ENCODE results near the gene PPIE.

Gene PPIE

GRCh38 chr1:39720094-39720999 lies 18.3 kb upstream of the PPIE start:
- no peak overlapping the region for H3K4me3 ChIP-seq (ENCODE audit: low read depth, low read length)
- TF ChIP-seq, protein P1, sequence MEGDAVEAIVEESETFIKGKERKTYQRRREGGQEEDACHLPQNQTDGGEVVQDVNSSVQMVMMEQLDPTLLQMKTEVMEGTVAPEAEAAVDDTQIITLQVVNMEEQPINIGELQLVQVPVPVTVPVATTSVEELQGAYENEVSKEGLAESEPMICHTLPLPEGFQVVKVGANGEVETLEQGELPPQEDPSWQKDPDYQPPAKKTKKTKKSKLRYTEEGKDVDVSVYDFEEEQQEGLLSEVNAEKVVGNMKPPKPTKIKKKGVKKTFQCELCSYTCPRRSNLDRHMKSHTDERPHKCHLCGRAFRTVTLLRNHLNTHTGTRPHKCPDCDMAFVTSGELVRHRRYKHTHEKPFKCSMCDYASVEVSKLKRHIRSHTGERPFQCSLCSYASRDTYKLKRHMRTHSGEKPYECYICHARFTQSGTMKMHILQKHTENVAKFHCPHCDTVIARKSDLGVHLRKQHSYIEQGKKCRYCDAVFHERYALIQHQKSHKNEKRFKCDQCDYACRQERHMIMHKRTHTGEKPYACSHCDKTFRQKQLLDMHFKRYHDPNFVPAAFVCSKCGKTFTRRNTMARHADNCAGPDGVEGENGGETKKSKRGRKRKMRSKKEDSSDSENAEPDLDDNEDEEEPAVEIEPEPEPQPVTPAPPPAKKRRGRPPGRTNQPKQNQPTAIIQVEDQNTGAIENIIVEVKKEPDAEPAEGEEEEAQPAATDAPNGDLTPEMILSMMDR (IDR thresholded peaks at IDR 0.05; ENCODE audit: low read depth, low read length, missing control alignments), result peak; percentile 26
- peak; percentile 40 for DNase-seq (ENCODE audit: low read depth)

- DNase-seq (ENCODE audit: low read depth), result no peak
- TF ChIP-seq, protein P1 (IDR thresholded peaks at IDR 0.05; ENCODE audit: low read depth, low read length, missing control alignments), result no peak
These were observed 17.0 kb upstream of the PPIE start for GRCh38 chr1:39721664-39722063.

GRCh38 chr1:39722495-39722894 lies 16.2 kb upstream of the PPIE start:
- H3K4me3 ChIP-seq (ENCODE audit: low read depth, low read length), result no peak overlapping the region
- no peak for DNase-seq (ENCODE audit: low read depth)
- TF ChIP-seq, protein P1 (IDR thresholded peaks at IDR 0.05; ENCODE audit: low read depth, low read length, missing control alignments), result no peak

More at GRCh38 chr1:39721664-39722063, 17.0 kb upstream of the PPIE start:
- H3K4me3 ChIP-seq (ENCODE audit: low read depth, low read length), result no peak overlapping the region

- no peak for DNase-seq (ENCODE audit: low read depth)
- TF ChIP-seq, protein P1 (IDR thresholded peaks at IDR 0.05; ENCODE audit: low read depth, low read length, missing control alignments), result no peak
- no peak overlapping the region for H3K4me3 ChIP-seq (ENCODE audit: low read depth, low read length)
These were observed 12.1 kb upstream of the PPIE start for GRCh38 chr1:39726600-39726999.

DNA sequence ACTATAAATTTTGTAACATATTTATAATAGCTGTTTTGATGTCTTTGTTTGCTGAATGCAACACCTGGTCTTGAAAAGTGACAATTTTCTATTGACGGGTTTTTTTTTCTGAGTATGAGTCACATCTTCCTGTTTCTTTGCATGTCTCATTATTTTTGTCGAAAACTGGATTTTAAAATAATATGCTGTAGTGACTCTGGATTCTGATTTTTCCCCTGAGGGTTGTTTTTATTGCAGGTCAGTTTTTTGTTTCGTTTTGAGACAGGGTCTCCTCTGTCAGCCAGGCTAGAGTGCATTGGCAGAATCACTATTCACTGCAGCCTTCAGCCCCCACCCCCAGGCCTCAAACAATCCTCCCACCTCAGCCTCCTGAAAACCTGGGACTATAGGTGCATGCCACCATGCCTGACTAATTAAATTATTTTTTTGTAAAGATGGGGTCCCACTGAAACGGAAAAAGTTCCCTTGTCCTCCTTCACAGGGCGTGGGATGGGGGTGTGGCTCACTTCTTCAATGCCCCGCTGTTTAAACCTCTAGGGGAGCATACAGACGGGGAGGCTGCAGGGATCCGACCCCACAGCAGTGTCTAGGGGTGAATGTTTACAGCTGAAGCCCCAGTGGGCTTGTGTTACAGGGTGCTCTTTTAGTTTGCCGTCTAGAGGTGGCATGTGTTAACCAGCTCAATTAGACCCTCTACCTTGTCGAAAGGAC lies 11.3 kb upstream of the PPIE start:
- no peak overlapping the region; the same call in 1 of the 2 replicates for H3K4me3 ChIP-seq (ENCODE audit: low read depth, low read length)
- TF ChIP-seq, protein P1 (IDR thresholded peaks at IDR 0.05; ENCODE audit: low read depth, low read length, missing control alignments), result no peak
- peak; percentile 41 for DNase-seq (ENCODE audit: low read depth)

DNA sequence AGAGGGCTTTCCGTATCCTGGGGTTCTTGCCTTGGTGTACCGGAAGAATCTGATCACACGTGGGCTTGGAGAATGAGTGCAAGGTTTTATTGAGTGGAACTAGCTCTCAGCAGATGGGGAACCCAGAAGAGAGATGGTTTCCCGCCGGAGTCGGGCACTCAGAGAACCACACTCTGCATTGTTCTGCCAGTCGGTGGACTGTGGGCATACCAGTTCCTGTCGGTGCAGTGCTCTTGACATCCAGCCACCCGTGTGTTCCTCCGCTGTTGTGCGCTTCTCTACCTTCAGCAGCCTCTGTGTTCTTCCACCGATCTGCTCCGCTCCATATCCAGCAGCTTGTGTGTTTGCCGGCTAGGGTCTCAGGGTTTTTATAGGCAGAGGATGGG lies 10.8 kb upstream of the PPIE start:
- TF ChIP-seq, protein P1 (IDR thresholded peaks at IDR 0.05; ENCODE audit: low read depth, low read length, missing control alignments), result no peak
- no peak for DNase-seq (ENCODE audit: low read depth)
- no peak overlapping the region for H3K4me3 ChIP-seq (ENCODE audit: low read depth, low read length)

All from GM12864 (cell line).